Naive thymus-derived CD4-positive, alpha-beta T cell (primary cell): ENCODE data around the gene MLC1. TPM values are rescaled to one million over a fixed set of nuclear protein-coding genes. Genes with fewer than 3 reads are reported as not detected.
A peak's percentile ranks its signal among the peaks of the same experiment; 100 is the strongest.

Source experiments
- ATAC-seq: fragments of 150-1000 bp; cut with Tn5 transposase; 2 replicates; pipeline ENCODE4 v1.10.0; 2021; ENCODE audit warnings: mild to moderate bottlenecking, moderate library complexity
- CTCF ChIA-PET: fragments of 350-600 bp; sonication (Branson Sonifier 250); formaldehyde crosslinking; loops from one replicate; lab custom pipeline; 2021; ENCODE audit warnings: antibody characterized with exemption; lab: Charles Lee
- POLR2A ChIA-PET: fragments of 350-600 bp; sonication (Branson Sonifier 250); formaldehyde crosslinking; loops from one replicate; lab custom pipeline; 2021; ENCODE audit warnings: antibody characterized with exemption, inconsistent platforms; lab: Charles Lee
- DNase-seq, 9 donors: peaks; one replicate each; pipeline versions ENCODE4 v3.0.0 to v3.0.0-alpha.2; 2020 to 2022; ENCODE audit warnings: mixed read lengths in 1 of 9
- H3K27ac ChIP-seq: one replicate; pipeline ENCODE4 v1.7.0; 2013; ENCODE audit warnings: mild to moderate bottlenecking, low read depth, low read length, moderate library complexity
- H3K27me3 ChIP-seq, 2 donors: one replicate each; pipeline ENCODE4 v1.7.0; 2013; ENCODE audit warnings: low read length in 2 of 2, mild to moderate bottlenecking in 2 of 2, moderate library complexity in 2 of 2; ENCODE audit not compliant: control insufficient read depth in 2 of 2, insufficient read depth in 2 of 2
- H3K36me3 ChIP-seq, 3 experiments: 1 replicate in 2 of 3; 2 replicates in 1 of 3; pipeline ENCODE4 v1.7.0; 2013; ENCODE audit warnings: low read length in 3 of 3, mild to moderate bottlenecking in 3 of 3, moderate library complexity in 1 of 3; ENCODE audit not compliant: insufficient read depth in 3 of 3, control insufficient read depth in 2 of 3
- H3K4me1 ChIP-seq, 2 donors: one replicate each; pipeline ENCODE4 v1.7.0; 2013; ENCODE audit warnings: low read length in 2 of 2, mild to moderate bottlenecking in 2 of 2, moderate library complexity in 1 of 2; ENCODE audit not compliant: control insufficient read depth in 2 of 2, insufficient read depth in 2 of 2
- H3K4me3 ChIP-seq: 2 replicates; pipeline ENCODE4 v1.7.0; 2013; ENCODE audit warnings: mild to moderate bottlenecking, low read length
- H3K9me3 ChIP-seq, 3 experiments: 1 replicate in 2 of 3; 2 replicates in 1 of 3; pipeline ENCODE4 v1.7.0; 2013; ENCODE audit warnings: low read length in 3 of 3; ENCODE audit not compliant: control insufficient read depth in 2 of 3
- H3K27ac Mint-ChIP-seq, 9 donors: one replicate each; pipeline ENCODE4 v1.8.0; 2020 to 2022; ENCODE audit warnings: mixed read lengths in 9 of 9, mild to moderate bottlenecking in 8 of 9, moderate library complexity in 5 of 9, inconsistent platforms in 2 of 9
- H3K27me3 Mint-ChIP-seq, 5 donors: one replicate each; pipeline ENCODE4 v1.8.0; 2021 to 2022; ENCODE audit warnings: mixed read lengths in 5 of 5, mild to moderate bottlenecking in 1 of 5
- H3K36me3 Mint-ChIP-seq, 5 donors: one replicate each; pipeline ENCODE4 v1.8.0; 2020 to 2022; ENCODE audit warnings: mixed read lengths in 5 of 5, mild to moderate bottlenecking in 3 of 5, inconsistent platforms in 1 of 5
- H3K4me1 Mint-ChIP-seq, 7 donors: one replicate each; pipeline ENCODE4 v1.8.0; 2020 to 2022; ENCODE audit warnings: mixed read lengths in 7 of 7, mild to moderate bottlenecking in 3 of 7, inconsistent platforms in 1 of 7
- H3K4me3 Mint-ChIP-seq, 10 donors: one replicate each; pipeline ENCODE4 v1.8.0; 2020 to 2022; ENCODE audit warnings: mild to moderate bottlenecking in 10 of 10, mixed read lengths in 10 of 10, moderate library complexity in 6 of 10, inconsistent platforms in 2 of 10
- H3K9me3 Mint-ChIP-seq, 11 donors: one replicate each; pipeline ENCODE4 v1.8.0; 2020 to 2022; ENCODE audit warnings: mixed read lengths in 11 of 11, mild to moderate bottlenecking in 4 of 11, inconsistent platforms in 1 of 11, moderate library complexity in 1 of 11
- intact Hi-C, 2 donors: fragments of 100-400 bp; cut with micrococcal nuclease; formaldehyde crosslinking; loops; one replicate each; pipeline ENCODE4 v1.15.1; 2023
- polyA plus RNA-seq, 2 donors: library from polyadenylated mRNA; unstranded; fragments of 300-500 nt; fragmentation: Illumina TruSeq; gene quantifications; one replicate each; pipeline ENCODE4 v1.2.3, GENCODE V29; 2021
- total RNA-seq, 6 experiments: library from RNA in 5 of 6; stranded (reverse) in 5 of 6; gene quantifications; 1 replicate in 5 of 6; 2 replicates in 1 of 6; pipeline ENCODE4 v1.2.3 and lab custom pipeline; 2021 to 2026

MLC1 gene
- total and polyA plus RNA-seq, 7 experiments from 2014 or later, result 0.08 to 7.2 (median 0.48) TPM; not detected in 2

DNA sequence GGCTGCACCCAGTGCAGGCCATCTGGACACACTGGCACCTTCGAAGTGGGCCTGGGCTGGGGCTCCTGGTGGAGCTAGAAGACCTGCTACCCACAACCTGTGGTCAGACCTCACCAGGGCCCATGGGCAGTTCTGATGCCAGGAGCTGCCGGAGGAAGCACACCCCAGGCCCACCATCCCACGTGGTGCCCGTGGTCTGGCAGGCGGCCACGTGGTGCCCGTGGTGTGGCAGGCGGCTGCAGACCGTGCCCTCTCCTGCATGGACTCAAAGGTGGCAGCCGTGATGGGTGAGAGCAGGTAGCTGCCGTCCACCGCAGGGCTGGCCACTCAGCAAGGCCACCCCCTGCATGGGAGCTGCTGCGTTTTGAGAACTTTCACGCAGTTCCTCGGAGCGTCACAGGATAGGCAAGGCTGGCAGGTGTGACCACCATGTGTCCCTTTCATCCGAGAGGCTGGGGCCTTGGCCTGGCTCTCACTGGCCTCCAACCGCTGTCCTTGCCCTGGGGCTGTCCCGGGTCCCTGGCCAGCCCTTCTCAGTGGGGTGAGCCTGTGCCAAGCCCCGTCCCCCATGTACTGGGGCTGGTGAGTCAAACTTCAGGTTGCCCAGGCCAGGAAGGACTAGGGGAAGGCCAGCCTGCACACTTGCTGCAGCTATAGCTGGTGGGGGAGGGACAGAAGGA is 68.8 kb downstream of the MLC1 start:
- Histone ChIP-seq H3K27ac (no peak overlapping the region), H3K27me3 (no peaks in the 10 kb centered on the region), H3K4me3 (no peak overlapping the region), H3K4me1 (peaks cover 18 to 39% of the 10 kb centered on the region in 2 donors), H3K36me3 (no peaks in the 10 kb centered on the region), H3K9me3 (no peaks in the 10 kb centered on the region)
- ChIA-PET POLR2A (no interaction called here), CTCF (no interaction called here)
- H3K27ac Mint-ChIP-seq, result no peak overlapping the region
- H3K4me1 Mint-ChIP-seq, result peaks cover 0 to 31% (median 19%) of the 10 kb centered on the region in 7 donors
- ATAC-seq, result no peak
- intact Hi-C loops, result no loop called here
- DNase-seq, result no peak
- peak overlapping the region in 1 of 10 donors; percentile 28 for H3K4me3 Mint-ChIP-seq
- peaks cover 0 to 2% (median 0%) of the 10 kb centered on the region in 5 donors for H3K36me3 Mint-ChIP-seq
- H3K27me3 Mint-ChIP-seq, result peaks cover 4 to 21% (median 8%) of the 10 kb centered on the region in 5 donors
- peaks cover 0 to 3% (median 0%) of the 10 kb centered on the region in 11 donors for H3K9me3 Mint-ChIP-seq

DNA sequence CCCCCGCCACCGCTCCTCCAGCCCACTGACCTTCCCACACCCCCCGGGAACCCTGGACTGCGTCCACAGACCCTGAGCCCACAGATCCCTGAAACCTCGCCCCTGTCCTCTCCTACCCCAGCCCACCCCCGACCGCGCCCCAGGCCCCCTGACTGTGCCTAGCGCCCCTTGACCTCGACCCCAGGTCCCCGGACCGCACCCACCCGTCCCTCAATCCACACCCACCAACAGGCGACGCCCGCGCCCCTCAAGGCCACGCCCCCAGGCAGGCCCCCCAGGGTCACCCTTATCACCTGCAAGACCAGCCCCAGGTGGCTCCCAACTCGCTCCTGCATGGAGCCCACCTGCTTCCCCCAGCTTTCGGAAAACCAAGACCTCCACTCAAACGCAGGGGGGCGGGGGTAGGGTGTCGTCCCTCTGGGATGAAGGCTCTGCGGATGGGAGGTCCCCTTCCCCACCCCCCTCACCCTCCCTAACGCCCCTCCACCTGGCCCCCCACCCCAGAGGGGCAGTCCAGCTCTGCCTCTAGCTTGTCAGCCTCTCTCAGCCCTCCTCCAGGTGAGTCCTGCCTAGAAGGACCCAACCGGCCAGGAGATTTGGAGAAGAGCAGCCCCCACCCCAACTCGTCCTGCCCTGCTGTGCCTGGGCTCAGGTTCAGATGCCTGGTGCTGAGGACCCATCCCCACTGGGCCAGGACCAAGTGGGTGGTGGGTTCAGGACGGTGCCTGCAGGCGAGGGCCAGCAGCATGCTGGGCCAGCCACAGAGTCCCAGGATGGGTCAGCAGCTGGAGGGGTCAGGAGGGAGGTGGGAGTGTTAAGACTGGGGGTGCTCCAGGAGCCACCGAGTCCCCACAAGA is 69.5 kb downstream of the MLC1 start:
- Histone ChIP-seq H3K4me1 (peaks cover 25 to 39% of the 10 kb centered on the region in 2 donors), H3K4me3 (no peak overlapping the region), H3K36me3 (no peaks in the 10 kb centered on the region), H3K27me3 (no peaks in the 10 kb centered on the region), H3K9me3 (no peaks in the 10 kb centered on the region), H3K27ac (no peak overlapping the region)
- H3K27ac Mint-ChIP-seq, result no peak overlapping the region
- ATAC-seq (no peak), DNase-seq (no peak)
- peaks cover 0 to 34% (median 22%) of the 10 kb centered on the region in 7 donors for H3K4me1 Mint-ChIP-seq
- peaks cover 5 to 27% (median 9%) of the 10 kb centered on the region in 5 donors for H3K27me3 Mint-ChIP-seq
- POLR2A ChIA-PET, result no interaction called here
- peaks cover 0 to 3% (median 0%) of the 10 kb centered on the region in 11 donors for H3K9me3 Mint-ChIP-seq
- CTCF ChIA-PET, result no interaction called here
- peaks cover 0 to 2% (median 0%) of the 10 kb centered on the region in 5 donors for H3K36me3 Mint-ChIP-seq
- intact Hi-C loops, result no loop called here
- H3K4me3 Mint-ChIP-seq, result peak overlapping the region in 1 of 10 donors; percentile 28

DNA sequence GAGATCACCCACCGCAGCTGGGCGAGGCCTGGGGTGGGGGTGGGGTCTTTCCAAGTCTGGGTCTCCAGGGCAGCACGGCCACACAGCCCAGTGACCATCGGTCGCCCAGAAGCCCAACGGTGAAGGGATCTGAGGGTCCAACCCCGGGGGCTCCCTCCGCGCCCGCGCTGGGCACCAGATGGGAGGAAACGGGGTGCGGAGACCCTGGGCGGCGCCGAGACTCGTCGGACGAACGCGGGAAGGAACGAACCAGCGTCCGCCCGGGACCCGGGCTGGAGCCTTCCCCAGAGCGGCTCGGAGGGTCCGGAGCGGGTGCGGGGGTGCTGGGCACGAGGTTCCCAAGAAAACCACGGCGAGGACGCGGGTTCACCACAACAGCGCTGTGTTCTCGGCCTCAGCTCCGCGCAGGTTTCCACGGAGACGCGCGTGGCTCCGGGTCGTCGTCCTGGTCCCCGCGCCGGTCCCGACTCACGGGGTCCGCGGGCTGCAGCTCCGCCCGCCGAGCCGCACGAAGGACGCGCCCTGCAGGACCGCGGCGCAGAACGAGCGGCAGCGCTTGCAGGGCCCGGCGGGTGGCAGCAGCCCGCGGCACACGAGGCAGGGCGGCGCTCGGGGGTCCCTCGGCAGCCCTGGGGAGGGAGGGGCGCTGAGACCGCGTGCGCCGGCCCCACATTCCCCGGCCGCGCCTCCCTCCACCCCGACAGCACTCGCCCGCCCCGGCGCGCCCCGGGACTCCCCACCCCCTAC is 70.4 kb downstream of the MLC1 start:
- DNase-seq (peak in 1 of 9 donors; percentile 21), ATAC-seq (no peak)
- H3K4me3 ChIP-seq, result peak overlapping the region; percentile 17
- H3K9me3 Mint-ChIP-seq, result peaks cover 0 to 3% (median 0%) of the 10 kb centered on the region in 11 donors
- no peaks in the 10 kb centered on the region for H3K9me3 ChIP-seq
- ChIA-PET CTCF (no interaction called here), POLR2A (no interaction called here)
- H3K27me3 ChIP-seq, result no peaks in the 10 kb centered on the region
- no peak overlapping the region for H3K27ac Mint-ChIP-seq
- intact Hi-C loops, result no loop called here
- peaks cover 5 to 28% (median 9%) of the 10 kb centered on the region in 5 donors for H3K27me3 Mint-ChIP-seq
- H3K4me1 ChIP-seq, result peaks cover 25 to 37% of the 10 kb centered on the region in 2 donors
- peaks cover 0 to 2% (median 0%) of the 10 kb centered on the region in 5 donors for H3K36me3 Mint-ChIP-seq
- H3K4me1 Mint-ChIP-seq, result peaks cover 0 to 34% (median 22%) of the 10 kb centered on the region in 7 donors
- peak overlapping the region in 1 of 10 donors; percentile 50 for H3K4me3 Mint-ChIP-seq
- no peaks in the 10 kb centered on the region for H3K36me3 ChIP-seq
- H3K27ac ChIP-seq, result no peak overlapping the region

- peaks cover 0 to 3% (median 0%) of the 10 kb centered on the region in 11 donors for H3K9me3 Mint-ChIP-seq
- intact Hi-C loops, result no loop called here
- no peak overlapping the region for H3K27ac ChIP-seq
- POLR2A ChIA-PET, result no interaction called here
- peaks cover 0 to 28% (median 22%) of the 10 kb centered on the region in 7 donors for H3K4me1 Mint-ChIP-seq
- no peaks in the 10 kb centered on the region for H3K27me3 ChIP-seq
- H3K4me3 ChIP-seq, result no peak overlapping the region
- CTCF ChIA-PET, result no interaction called here
- DNase-seq, result no peak
- peak overlapping the region in 3 of 10 donors; percentile 9 to 66 (median 50) for H3K4me3 Mint-ChIP-seq
- H3K4me1 ChIP-seq, result peaks cover 23 to 30% of the 10 kb centered on the region in 2 donors
- no peaks in the 10 kb centered on the region for H3K36me3 ChIP-seq
- no peak for ATAC-seq
- H3K27me3 Mint-ChIP-seq, result peaks cover 4 to 29% (median 9%) of the 10 kb centered on the region in 5 donors
- H3K36me3 Mint-ChIP-seq, result peaks cover 0 to 2% (median 0%) of the 10 kb centered on the region in 5 donors
- H3K27ac Mint-ChIP-seq, result no peak overlapping the region
- H3K9me3 ChIP-seq, result no peaks in the 10 kb centered on the region
Measured at GRCh38 chr22:50014053-50014501, 71.1 kb downstream of the MLC1 start.

DNA sequence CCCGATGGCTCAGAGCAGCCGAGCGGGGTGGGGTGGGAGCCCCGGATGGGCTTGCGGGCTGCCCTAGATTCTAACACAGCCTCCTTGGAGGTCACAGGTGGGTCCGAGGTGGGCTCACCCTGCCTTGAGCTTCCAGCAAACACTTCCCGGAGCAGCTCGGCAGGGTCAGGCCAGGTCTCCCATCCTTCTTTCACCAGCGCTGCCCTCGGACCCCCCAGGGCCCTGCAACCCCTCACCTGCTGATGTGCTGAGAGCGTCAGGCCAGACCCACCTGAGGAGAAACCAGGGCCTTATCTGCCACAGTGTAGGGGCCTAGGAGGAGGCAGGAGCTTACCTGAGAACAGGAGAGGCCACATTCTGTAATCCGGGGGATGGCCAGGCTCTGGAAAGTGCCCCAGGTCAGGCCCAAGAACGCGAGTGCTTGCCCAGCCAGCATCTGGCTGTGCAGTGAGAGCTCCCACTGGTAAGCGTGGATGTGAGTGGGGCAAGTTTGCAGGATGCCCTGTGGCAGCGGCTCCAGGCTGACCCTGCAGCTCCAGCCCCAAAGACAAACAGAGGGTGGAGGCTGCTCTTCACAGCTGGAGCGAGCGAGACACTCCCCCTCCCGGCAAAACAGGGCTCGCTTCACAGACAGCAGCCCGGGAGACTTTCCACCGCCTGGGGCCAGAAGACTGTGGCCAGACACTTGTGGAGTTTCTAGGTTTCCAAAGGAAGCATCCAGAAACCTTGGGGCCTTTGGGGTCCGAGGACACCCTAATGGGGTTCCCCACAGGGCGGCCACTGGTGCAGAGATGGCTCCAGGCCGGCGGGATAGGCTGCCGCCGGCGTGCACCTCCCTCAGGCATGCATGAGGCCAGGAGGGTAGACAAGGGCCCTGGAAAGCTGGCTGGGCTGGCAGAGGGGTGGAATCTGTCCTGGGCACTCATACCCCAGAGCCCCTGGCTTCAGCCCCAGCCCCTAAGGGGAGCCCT is 72.7 kb downstream of the MLC1 start, which contains the start of gene IL17REL:
IL17REL (minus strand) TSS at position 555 of the 971 bp plus-strand sequence; CDS start at position 436, 119 bp downstream.
- H3K4me1 ChIP-seq, result peaks cover 16 to 18% of the 10 kb centered on the region in 2 donors
- peak in 1 of 9 donors; percentile 20 for DNase-seq
- H3K27me3 ChIP-seq, result no peaks in the 10 kb centered on the region
- H3K4me3 Mint-ChIP-seq, result peak within 1 kb of the TSS in 8 of 10 donors; percentile 3 to 75 (median 52)
- ChIA-PET POLR2A (no interaction called here), CTCF (no interaction called here)
- peaks cover 0 to 12% (median 9%) of the 10 kb centered on the region in 7 donors for H3K4me1 Mint-ChIP-seq
- no peak within 1 kb of the TSS for H3K27ac ChIP-seq
- H3K9me3 Mint-ChIP-seq, result peaks cover 0 to 2% (median 0%) of the 10 kb centered on the region in 11 donors
- ATAC-seq, result no peak
- peaks cover 0 to 23% (median 9%) of the 10 kb centered on the region in 5 donors for H3K27me3 Mint-ChIP-seq
- H3K36me3 Mint-ChIP-seq, result no peaks in the 10 kb centered on the region
- H3K27ac Mint-ChIP-seq, result peak within 1 kb of the TSS in 5 of 9 donors; percentile 4 to 75 (median 26)
- H3K9me3 ChIP-seq, result no peaks in the 10 kb centered on the region
- no peak within 1 kb of the TSS for H3K4me3 ChIP-seq
- no peaks in the 10 kb centered on the region for H3K36me3 ChIP-seq
- intact Hi-C loops, result no loop called here
